HG03442 (cell line): Measurements from ENCODE around the gene FDX2.

ENCODE experiments used
- ATAC-seq: cut with Tn5 transposase; IDR thresholded peaks from one replicate; pipeline ENCODE4 v1.9.1; 2021; ENCODE audit warnings: mild to moderate bottlenecking, moderate library complexity; ENCODE audit not compliant: unreplicated experiment

Gene FDX2

DNA sequence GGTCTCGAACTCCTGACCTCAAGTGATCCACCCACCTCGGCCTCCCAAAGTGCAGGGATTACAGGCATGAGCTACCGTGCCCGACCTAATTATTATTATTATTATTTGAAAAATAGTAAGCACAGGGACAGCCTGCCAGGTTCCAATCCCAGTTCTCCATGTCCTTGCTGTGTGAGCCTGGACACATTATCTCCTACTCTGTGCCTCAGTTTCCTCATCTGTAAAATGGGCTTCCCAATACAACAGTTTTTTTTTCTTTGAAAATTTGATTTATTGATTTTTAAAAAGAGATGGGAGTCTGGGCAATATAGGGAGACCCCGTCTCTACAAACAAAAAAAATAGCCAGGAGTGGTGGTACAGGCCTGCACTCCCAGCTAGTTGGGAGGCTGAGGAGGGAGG, 9.5 kb downstream of the FDX2 start:
- ATAC-seq: no peak

DNA sequence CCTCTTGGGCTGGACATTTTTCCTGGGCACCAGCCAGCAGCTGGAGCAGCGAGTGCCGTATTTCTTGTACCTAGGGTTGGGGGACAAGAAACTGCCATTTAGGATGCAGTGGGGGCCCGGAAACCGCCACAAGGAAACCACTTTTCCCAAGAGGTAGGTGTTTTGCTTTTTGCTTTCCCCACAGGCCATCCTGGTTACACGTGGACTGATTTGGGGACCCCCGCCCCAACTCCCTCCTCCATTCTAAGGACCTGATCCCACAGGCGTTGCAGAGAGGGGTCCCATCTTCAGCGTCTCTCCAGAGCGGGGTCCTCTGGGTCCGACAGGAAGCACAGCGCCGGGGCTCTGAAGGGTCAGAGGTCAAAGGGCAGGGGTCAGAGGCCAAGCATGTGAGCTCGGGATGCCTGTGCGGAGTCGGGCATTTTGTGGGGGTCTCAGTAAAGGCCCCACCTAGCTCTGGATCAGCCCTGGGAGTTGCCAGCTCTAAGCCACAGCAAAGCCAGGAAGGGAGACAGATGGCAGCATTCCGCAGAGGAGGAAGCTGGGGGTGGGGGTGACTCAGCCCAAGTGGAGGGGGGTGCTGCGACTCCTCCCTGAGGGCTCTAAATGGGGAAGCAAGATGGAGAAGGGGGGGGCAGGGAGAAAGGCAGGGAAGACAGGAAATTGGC, 10.5 kb downstream of the FDX2 start:
- ATAC-seq: no peak

DNA sequence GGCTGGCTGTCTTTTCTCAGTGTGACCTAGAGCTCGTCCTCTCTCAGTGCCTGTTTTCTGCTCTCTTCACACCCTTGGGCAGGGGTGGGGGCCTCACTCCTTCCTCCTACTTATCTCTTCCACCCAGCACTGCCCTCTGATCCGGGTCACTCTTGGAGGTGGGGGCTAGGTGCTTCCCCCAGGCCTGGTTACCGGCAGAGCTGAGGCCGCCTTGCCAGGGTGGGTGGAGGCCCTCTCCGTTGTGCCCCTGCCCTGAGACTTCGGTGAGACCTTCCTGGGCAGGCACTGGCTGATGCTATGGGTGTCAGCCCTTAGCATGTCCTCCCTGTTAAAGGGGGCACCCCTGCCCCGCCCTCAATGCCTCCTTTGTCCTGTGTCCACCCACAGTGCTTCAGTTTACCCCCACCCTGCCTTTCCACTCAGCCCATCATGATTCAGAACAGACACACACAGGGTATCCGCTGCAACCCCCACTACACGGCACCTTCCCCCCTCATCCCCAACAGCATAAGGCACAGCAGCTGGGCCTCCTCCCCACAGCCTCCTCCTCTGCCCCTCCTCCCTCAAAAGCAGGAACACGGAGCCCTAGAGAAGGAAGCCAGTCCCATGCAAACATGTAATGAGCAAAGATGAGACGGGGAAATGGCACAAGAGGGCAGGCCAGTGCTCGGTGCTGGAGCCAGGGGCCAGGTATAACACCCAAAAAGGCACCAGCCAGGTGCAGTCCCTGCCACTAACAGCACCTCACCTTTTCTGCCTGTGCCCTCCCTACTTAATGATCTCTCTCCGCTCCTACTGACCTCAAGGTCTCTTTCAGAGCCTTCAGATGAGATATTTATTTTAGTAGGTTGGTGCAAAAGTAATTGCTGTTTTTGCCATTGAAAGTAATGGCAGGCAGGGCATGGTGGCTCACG, 16.0 kb downstream of the FDX2 start:
- ATAC-seq: no peak

DNA sequence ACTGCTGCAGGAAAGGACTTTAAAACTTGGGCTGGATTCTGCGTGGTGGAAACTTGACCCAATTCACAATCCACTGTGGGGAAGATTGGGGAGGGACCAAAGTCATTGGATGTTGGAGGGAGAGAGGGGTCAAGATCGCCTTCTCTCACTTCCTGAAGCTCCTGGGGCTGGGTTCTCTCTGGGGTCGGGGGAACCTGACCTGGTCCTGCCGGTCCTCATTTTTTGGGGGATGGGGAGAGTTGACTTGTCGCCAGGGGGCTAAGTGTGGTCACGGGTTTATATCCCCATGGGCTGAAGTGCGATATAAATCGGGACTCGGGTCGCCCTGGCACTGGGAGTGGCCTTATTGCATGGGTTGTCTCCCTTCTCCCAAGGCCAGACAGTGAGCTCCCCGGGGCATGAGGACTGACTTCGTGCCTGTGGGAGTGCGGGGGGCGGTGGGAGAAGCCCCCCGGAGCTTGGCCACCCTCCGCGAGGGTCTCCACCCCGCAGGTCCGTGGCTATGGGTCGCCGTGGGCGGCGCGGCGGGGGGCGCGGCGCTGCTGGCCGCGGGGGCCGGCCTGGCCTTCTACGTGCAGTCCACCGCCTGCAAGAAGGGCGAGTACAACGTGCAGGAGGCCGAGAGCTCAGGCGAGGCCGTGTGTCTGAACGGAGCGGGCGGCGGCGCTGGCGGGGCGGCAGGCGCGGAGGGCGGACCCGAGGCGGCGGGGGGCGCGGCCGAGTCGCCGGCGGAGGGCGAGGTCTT, 19.8 kb downstream of the FDX2 start:
- no peak for ATAC-seq

DNA sequence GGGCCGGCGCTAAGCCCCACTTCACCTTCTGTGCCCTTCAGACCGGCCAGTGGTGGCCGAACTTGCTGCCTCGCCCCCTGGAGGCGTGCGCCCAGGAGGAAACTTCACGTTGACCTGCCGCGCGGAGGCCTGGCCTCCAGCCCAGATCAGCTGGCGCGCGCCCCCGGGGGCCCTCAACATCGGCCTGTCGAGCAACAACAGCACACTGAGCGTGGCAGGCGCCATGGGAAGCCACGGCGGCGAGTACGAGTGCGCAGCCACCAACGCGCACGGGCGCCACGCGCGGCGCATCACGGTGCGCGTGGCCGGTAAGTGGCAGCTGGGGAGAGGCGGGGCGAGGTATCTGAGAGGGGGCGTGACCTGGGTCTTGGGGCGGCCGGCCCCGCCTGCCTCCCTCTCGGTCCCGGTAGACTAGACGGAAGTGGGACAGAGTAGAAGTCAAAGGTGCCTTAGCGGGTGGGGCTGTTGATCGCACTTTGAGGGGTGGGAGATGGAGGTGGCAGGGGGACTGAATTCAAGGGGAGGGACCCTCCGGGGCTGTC, 20.4 kb downstream of the FDX2 start:
- ATAC-seq: no peak

DNA sequence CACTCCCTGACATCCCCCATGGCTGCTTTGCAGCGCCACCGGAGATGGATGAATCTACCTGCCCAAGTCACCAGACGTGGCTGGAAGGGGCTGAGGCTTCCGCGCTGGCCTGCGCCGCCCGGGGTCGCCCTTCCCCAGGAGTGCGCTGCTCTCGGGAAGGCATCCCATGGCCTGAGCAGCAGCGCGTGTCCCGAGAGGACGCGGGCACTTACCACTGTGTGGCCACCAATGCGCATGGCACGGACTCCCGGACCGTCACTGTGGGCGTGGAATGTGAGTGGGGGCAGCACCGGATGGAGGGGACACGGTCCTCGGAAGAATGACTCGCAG, 21.5 kb downstream of the FDX2 start:
- no peak for ATAC-seq

DNA sequence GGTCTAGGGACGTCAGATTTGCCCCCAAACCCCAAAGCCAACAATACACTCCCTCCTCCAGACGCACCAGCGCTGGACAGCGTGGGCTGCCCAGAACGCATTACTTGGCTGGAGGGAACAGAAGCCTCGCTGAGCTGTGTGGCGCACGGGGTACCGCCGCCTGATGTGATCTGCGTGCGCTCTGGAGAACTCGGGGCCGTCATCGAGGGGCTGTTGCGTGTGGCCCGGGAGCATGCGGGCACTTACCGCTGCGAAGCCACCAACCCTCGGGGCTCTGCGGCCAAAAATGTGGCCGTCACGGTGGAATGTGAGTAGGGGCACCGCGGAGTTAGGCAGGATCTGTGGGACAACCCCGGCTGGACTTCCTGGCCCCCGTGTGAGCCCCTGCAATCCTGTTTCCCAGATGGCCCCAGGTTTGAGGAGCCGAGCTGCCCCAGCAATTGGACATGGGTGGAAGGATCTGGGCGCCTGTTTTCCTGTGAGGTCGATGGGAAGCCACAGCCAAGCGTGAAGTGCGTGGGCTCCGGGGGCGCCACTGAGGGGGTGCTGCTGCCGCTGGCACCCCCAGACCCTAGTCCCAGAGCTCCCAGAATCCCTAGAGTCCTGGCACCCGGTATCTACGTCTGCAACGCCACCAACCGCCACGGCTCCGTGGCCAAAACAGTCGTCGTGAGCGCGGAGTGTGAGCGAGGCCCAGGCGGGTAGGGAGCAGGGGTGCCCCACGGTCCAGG, 22.0 kb downstream of the FDX2 start:
- no peak for ATAC-seq

DNA sequence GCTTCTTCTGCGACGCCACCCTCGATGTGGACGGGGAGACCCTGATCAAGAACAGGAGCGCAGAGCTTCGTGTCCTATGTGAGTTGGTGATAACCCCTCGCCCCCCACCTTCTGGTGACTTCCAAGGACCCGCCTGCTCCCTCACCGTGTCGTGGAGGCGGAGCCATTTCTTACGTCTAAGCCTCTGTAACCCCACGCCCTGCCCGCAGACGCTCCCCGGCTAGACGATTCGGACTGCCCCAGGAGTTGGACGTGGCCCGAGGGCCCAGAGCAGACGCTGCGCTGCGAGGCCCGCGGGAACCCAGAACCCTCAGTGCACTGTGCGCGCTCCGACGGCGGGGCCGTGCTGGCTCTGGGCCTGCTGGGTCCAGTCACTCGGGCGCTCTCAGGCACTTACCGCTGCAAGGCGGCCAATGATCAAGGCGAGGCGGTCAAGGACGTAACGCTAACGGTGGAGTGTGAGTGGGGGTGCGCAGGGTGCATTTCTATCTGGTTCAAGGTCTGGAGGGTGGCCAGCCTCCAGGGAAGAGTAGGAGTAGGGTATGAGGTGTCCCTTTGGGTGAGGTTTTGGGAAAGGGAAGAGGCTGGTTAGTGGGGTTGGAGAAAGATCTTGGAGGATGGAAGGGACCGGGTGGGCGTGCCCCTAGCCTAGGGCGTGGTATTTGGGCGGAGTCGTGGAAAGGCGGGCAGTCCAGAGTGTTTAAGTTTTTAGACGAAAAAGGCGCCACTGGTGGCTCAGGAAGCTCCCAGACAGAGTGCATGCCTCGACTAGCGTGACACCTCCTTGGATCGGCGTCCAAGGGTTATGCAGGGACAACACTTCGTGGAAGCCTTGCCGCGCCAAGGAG, 22.8 kb downstream of the FDX2 start:
- no peak for ATAC-seq

DNA sequence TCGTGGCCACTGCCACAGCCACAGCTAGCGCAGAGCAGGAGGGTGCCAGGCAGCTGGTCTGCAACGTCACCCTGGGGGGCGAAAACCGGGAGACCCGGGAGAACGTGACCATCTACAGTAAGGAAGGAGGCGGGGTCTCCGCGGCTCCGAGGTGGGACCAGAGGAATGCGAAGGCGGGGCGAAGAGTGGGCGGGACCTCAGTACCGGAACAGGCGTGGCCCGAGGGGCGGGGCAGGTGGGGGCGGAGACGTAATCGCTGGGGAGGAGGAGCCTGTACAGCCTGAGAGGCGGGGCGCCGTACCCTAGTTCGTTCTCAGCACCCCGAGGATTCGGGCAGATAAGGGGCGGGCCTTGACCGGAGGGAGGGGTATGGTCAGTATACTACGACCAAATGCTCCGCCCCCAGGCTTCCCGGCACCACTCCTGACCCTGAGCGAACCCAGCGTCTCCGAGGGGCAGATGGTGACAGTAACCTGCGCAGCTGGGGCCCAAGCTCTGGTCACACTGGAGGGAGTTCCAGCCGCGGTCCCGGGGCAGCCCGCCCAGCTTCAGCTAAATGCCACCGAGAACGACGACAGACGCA, 23.5 kb downstream of the FDX2 start:
- ATAC-seq: peak; percentile 35

DNA sequence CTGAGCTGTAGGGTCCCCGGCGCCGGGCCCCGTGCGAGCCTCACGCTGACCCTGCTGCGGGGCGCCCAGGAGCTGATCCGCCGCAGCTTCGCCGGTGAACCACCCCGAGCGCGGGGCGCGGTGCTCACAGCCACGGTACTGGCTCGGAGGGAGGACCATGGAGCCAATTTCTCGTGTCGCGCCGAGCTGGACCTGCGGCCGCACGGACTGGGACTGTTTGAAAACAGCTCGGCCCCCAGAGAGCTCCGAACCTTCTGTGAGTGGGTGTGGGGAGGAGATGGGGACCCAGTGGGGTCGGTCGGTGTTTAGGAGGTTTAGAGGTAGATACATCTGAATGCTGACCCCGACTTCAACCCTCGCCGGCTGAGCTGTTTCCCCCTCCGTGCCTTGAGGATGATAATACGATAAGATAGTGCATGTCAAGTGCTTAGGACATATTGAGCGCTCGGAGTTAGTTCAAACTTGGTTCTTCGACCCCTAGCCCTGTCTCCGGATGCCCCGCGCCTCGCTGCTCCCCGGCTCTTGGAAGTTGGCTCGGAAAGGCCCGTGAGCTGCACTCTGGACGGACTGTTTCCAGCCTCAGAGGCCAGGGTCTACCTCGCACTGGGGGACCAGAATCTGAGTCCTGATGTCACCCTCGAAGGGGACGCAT, 24.1 kb downstream of the FDX2 start:
- ATAC-seq: no peak

DNA sequence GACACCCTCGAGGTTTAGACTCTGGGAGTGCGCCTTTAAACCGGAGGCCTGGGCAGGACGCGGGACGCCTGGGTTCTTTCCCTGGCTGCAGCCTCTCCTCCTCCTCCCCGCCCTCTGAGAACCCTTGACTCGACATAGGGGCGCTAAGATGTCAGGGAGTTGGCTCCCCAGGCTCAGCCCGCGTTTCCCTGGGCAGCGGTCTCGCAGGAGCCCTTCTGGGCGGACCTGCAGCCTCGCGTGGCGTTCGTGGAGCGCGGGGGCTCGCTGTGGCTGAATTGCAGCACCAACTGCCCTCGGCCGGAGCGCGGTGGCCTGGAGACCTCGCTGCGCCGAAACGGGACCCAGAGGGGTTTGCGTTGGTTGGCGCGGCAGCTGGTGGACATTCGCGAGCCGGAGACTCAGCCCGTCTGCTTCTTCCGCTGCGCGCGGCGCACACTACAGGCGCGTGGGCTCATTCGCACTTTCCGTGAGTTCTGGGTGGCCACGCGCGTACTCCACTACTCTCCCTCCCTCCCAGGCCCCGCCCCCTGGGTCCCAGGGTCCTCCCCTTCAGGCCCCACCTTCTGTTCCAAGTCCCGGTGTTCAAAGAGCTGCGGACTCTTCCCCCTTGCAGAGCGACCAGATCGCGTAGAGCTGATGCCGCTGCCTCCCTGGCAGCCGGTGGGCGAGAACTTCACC, 24.8 kb downstream of the FDX2 start:
- no peak for ATAC-seq

DNA sequence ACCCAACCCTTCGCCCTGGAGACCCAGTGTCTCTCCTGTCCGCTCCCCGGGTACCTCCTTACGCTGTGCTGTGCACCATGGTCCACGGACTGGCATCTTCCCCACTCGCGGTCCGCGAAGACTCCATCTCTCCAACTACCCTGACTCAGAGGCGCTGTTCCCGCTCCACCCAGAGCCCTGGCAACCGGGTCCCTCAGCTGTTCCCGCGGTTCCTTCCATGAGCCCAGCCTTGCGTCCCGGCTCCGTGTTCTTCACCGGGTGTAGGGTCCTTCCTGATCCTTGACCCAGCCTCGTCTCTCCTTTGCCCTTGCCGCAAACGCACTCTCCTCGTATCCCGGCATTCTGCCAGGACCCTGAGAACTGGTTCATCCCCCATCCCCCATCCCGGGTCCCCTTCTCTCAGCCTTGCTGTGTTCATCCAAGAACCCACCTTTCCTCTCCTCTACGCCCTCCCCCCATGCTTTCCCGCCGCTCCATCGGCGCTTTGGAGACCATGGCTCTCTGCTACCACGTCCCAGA, 25.4 kb downstream of the FDX2 start:
- no peak for ATAC-seq

DNA sequence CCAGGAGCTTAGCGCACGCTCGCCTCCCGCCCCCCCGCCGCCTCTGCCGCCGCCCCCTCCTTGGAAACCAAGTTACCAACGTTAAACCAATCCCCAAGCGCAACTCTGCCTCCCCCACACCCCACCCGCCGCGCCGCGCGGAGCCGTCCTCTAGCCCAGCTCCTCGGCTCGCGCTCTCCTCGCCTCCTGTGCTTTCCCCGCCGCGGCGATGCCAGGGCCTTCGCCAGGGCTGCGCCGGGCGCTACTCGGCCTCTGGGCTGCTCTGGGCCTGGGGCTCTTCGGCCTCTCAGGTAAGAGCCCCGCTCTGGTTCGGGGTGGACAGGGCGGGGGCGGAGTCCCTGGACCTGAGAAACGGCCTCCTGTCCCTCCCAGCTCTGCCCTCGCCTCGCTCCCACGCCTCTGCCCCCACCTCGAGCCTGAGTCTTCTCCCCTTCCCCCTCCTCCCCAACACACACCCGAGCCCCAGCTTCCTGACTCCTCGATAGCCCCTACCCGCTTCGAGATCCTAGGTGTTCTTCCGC, 25.9 kb downstream of the FDX2 start, which contains the start of gene ICAM5:
TSS of gene ICAM5 (plus strand) at position 117 of the 521 bp plus-strand sequence. CDS start at position 209, 92 bp downstream.
- no peak for ATAC-seq

DNA sequence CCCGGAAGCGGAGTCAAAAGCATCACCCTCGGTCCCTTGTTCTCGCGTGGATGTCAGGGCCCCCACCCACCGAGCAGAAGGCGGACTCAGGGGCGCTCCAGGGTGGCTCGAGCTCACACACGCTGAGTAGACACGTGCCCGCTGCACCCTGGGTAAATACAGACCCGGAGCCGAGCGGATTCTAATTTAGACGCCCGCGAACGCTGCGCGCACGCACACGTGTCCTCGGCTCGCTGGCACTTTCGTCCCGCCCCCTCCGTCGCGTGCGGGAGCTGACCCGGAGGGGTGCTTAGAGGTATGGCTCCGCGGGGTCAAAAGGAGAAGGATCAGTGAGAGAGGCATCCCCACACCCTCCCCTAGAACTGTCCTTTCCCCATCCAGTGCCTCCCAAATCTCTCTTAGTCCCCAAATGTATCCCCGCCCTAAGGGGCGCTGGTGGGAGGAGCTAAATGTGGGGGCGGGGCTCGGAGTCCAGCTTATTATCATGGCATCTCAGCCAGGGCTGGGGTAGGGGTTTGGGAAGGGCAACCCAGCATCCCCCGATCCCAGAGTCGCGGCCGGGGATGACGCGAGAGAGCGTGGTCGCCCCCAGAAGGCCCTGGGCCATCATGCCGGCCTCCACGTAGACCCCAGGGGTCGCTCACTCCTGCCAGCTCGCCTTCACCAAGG, 26.5 kb downstream of the FDX2 start:
- no peak for ATAC-seq

DNA sequence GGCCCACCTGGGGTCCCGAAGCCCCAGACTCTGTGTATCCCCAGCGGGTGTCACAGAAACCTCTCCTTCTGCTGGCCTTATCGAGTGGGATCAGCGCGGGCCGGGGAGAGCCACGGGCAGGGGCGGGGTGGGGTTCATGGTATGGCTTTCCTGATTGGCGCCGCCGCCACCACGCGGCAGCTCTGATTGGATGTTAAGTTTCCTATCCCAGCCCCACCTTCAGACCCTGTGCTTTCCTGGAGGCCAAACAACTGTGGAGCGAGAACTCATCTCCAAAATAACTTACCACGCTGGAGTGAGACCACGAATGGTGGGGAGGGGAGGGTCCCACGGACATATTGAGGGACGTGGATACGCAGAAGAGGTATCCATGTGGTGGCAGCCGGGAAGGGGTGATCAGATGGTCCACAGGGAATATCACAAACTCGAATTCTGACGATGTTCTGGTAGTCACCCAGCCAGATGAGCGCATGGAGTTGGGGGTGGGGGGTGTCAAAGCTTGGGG, 27.1 kb downstream of the FDX2 start:
- ATAC-seq: no peak

DNA sequence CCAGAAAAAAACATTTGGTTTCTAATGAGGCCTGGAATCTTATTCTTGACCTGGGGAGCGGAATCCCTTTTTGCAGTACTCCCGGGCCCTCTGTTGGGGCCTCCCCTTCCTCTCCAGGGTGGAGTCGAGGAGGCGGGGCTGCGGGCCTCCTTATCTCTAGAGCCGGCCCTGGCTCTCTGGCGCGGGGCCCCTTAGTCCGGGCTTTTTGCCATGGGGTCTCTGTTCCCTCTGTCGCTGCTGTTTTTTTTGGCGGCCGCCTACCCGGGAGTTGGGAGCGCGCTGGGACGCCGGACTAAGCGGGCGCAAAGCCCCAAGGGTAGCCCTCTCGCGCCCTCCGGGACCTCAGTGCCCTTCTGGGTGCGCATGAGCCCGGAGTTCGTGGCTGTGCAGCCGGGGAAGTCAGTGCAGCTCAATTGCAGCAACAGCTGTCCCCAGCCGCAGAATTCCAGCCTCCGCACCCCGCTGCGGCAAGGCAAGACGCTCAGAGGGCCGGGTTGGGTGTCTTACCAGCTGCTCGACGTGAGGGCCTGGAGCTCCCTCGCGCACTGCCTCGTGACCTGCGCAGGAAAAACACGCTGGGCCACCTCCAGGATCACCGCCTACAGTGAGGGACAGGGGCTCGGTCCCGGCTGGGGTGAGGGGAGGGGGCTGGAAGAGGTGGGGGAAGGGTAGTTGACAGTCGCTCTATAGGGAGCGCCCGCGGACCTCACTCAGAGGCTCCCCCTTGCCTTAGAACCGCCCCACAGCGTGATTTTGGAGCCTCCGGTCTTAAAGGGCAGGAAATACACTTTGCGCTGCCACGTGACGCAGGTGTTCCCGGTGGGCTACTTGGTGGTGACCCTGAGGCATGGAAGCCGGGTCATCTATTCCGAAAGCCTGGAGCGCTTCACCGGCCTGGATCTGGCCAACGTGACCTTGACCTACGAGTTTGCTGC, 28.7 kb downstream of the FDX2 start, which contains the start of gene ICAM4:
TSS of gene ICAM4 (plus strand) at position 153 of the 935 bp plus-strand sequence. CDS start at position 211, 58 bp downstream.
- ATAC-seq: no peak
